A549 treated with ZK216348 at 1 μM for 4 hours (cell line): ENCODE results near the gene MAGEA11. TPM values are rescaled to one million over a fixed set of nuclear protein-coding genes. Genes with fewer than 3 reads are reported as not detected.

Experiments
- total RNA-seq: library from RNA; stranded (reverse); fragments of 200-300 nt; extraction: Qiagen RNA extraction; gene quantifications from 5 replicates; pipeline ENCODE4 v1.2.3, GENCODE V29; 2022; ENCODE audit warnings: low read depth

The MAGEA11 gene
- total RNA-seq: not detected in 5 replicates

GRCh38 chrX:149711545-149712236 lies at the start of gene MAGEA11:
MAGEA11 (plus strand) TSS chrX:149712060; CDS start chrX:149713160, 1,100 bp downstream.

Other genes starting within 250 kb of the MAGEA11 start
- 72.7 to 106 TPM (median 96.9 TPM) in 5 replicates for gene IDS, start 206.8 kb upstream of the MAGEA11 start, total RNA-seq
- gene EOLA1, start 171.0 kb upstream of the MAGEA11 start, total RNA-seq: 18.8 to 24.6 TPM (median 22.5 TPM) in 5 replicates
- not detected in 5 replicates for gene HSFX3, start 162.1 kb upstream of the MAGEA11 start, total RNA-seq
- not detected in 5 replicates for gene MAGEA9B, start 124.6 kb upstream of the MAGEA11 start, total RNA-seq
- gene HSFX2, start 116.7 kb upstream of the MAGEA11 start, total RNA-seq: 0.20 to 0.30 TPM in 2 of 5 replicates, not detected in the others
- gene TMEM185A, start 80.3 kb upstream of the MAGEA11 start, total RNA-seq: 25.0 to 29.4 TPM (median 26.9 TPM) in 5 replicates
- 0.13 to 0.44 TPM (median 0.43 TPM) in 5 replicates for gene HSFX1, start 62.0 kb downstream of the MAGEA11 start, total RNA-seq
- gene MAGEA9, start 69.9 kb downstream of the MAGEA11 start, total RNA-seq: not detected in 5 replicates
- not detected in 5 replicates for gene MAGEA8, start 169.1 kb downstream of the MAGEA11 start, total RNA-seq
- gene HSFX4, start 217.5 kb downstream of the MAGEA11 start, total RNA-seq: not detected in 5 replicates
- gene EOLA2, start 226.4 kb downstream of the MAGEA11 start, total RNA-seq: 49.7 to 59.8 TPM (median 54.2 TPM) in 5 replicates